Sigmoid colon (tissue), 7 donors: ENCODE measurements around the gene GIMAP5. TPM values are rescaled to one million over a fixed set of nuclear protein-coding genes. Genes with fewer than 3 reads are reported as not detected.

Experiments used
- DNase-seq: peaks from one replicate; pipeline ENCODE4 v3.0.0-alpha.2; 2019
- H3K27ac ChIP-seq, 4 donors: fragments of 200-600 bp; sonication (generic); one replicate each; pipeline ENCODE4 v1.5.1; 2016 to 2019; ENCODE audit warnings: mild to moderate bottlenecking in 1 of 4
- H3K27me3 ChIP-seq, 3 donors: fragments of 200-600 bp; sonication (generic); one replicate each; pipeline ENCODE4 v1.5.1; 2019; ENCODE audit warnings: mild to moderate bottlenecking in 1 of 3
- H3K36me3 ChIP-seq, 4 donors: fragments of 200-600 bp; sonication (generic); one replicate each; pipeline ENCODE4 v1.5.1; 2016 to 2019
- H3K4me1 ChIP-seq, 4 donors: fragments of 200-600 bp; sonication (generic); one replicate each; pipeline ENCODE4 v1.5.1; 2017 to 2019
- H3K4me3 ChIP-seq, 4 donors: fragments of 200-600 bp; sonication (generic); one replicate each; pipeline ENCODE4 v1.5.1; 2017 to 2019; ENCODE audit warnings: mild to moderate bottlenecking in 2 of 4, moderate library complexity in 1 of 4
- H3K9me3 ChIP-seq, 4 donors: fragments of 200-600 bp in 3 of 4; sonication (generic) in 3 of 4; one replicate each; pipeline versions ENCODE4 v1.5.1 to v1.6.1; 2013 to 2019
- EP300 ChIP-seq, 4 donors: sonication (generic); formaldehyde crosslinking; IDR thresholded peaks; one replicate each; pipeline ENCODE4 v1.6.1; 2017; ENCODE audit warnings: antibody characterized with exemption in 4 of 4
- POLR2A ChIP-seq, 2 donors: fragments of 450-650 bp; IDR thresholded peaks; one replicate each; pipeline ENCODE4 v1.6.1; 2016; ENCODE audit warnings: antibody characterized with exemption in 2 of 2, mild to moderate bottlenecking in 2 of 2, moderate library complexity in 2 of 2
- POLR2AphosphoS5 ChIP-seq, 4 donors: sonication (generic); formaldehyde crosslinking; IDR thresholded peaks; one replicate each; pipeline ENCODE4 v1.6.1; 2017; ENCODE audit warnings: antibody characterized with exemption in 4 of 4
- WGBS, 2 donors: extraction: QIAGEN DNeasy Blood & Tissue Kit; methylation state at CpG; one replicate each; pipeline ENCODE4 v1.1.7; 2013; 5-methylcytosine and 5-hydroxymethylcytosine counted together
- intact Hi-C: fragments of 100-400 bp; cut with DNase I; formaldehyde crosslinking; loops from one replicate; pipeline ENCODE4 v1.15.1; 2023
- polyA plus RNA-seq, 3 donors: library from polyadenylated mRNA; stranded (reverse); fragments of 200-250 nt; gene quantifications; one replicate each; pipeline ENCODE4 v1.2.3, GENCODE V29; 2013
- total RNA-seq, 4 donors: library from RNA; depleted of rRNA; stranded (reverse); fragments of >200 nt; gene quantifications; one replicate each; pipeline ENCODE4 v1.1.0, GENCODE V29; 2016
- TF ChIP-seq, protein P1 (sequence below), 4 experiments: fragments of 450-650 bp in 3 of 4; fragments of 200-600 bp in 1 of 4; IDR thresholded peaks; one replicate each; pipeline ENCODE4 v1.5.1; 2016 to 2019; ENCODE audit warnings: antibody characterized with exemption in 4 of 4, mild to moderate bottlenecking in 3 of 4, moderate library complexity in 2 of 4
- donor health status: healthy with polysubstance abuse.
- donor health status: Bipolar disorder and iron deficiency.
- donor health status: healthy.

GIMAP5 gene
- total and polyA plus RNA-seq, 7 donors = 7.9 to 39.4 (median 17.7) TPM

- H3K9me3 ChIP-seq = peaks cover 0 to 5% (median 1%) of the 10 kb centered on the region in 4 donors
- no peaks in the 10 kb centered on the region for H3K36me3 ChIP-seq
- H3K27me3 ChIP-seq = no peaks in the 10 kb centered on the region
- H3K27ac ChIP-seq = no peak overlapping the region
- no peaks in the 10 kb centered on the region for H3K4me1 ChIP-seq
- no peak overlapping the region for H3K4me3 ChIP-seq
- WGBS, 2 donors = 19 to 67% methylated on average over 3 of the region's 3 CpGs
- no peak for TF ChIP-seq POLR2AphosphoS5 (IDR thresholded peaks at IDR 0.05)
- no peak for TF ChIP-seq EP300 (IDR thresholded peaks at IDR 0.05)
- TF ChIP-seq, protein P1, sequence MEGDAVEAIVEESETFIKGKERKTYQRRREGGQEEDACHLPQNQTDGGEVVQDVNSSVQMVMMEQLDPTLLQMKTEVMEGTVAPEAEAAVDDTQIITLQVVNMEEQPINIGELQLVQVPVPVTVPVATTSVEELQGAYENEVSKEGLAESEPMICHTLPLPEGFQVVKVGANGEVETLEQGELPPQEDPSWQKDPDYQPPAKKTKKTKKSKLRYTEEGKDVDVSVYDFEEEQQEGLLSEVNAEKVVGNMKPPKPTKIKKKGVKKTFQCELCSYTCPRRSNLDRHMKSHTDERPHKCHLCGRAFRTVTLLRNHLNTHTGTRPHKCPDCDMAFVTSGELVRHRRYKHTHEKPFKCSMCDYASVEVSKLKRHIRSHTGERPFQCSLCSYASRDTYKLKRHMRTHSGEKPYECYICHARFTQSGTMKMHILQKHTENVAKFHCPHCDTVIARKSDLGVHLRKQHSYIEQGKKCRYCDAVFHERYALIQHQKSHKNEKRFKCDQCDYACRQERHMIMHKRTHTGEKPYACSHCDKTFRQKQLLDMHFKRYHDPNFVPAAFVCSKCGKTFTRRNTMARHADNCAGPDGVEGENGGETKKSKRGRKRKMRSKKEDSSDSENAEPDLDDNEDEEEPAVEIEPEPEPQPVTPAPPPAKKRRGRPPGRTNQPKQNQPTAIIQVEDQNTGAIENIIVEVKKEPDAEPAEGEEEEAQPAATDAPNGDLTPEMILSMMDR (IDR thresholded peaks at IDR 0.05) = no peak
- TF ChIP-seq POLR2A (IDR thresholded peaks at IDR 0.05) = no peak
- DNase-seq = no peak
- intact Hi-C loops = no loop called here
Observed at GRCh38 chr7:150727381-150727780, 9.8 kb upstream of the GIMAP5 start.

- Histone ChIP-seq H3K4me3 (no peak overlapping the region), H3K4me1 (no peaks in the 10 kb centered on the region), H3K27me3 (no peaks in the 10 kb centered on the region), H3K27ac (no peak overlapping the region), H3K36me3 (no peaks in the 10 kb centered on the region), H3K9me3 (peaks cover 0 to 5% (median 1%) of the 10 kb centered on the region in 4 donors)
- no peak for TF ChIP-seq POLR2AphosphoS5 (IDR thresholded peaks at IDR 0.05)
- TF ChIP-seq EP300 (IDR thresholded peaks at IDR 0.05) = no peak
- TF ChIP-seq, protein P1 (IDR thresholded peaks at IDR 0.05) = no peak
- no peak for TF ChIP-seq POLR2A (IDR thresholded peaks at IDR 0.05)
- no peak for DNase-seq
- intact Hi-C loops = no loop called here
Observed at GRCh38 chr7:150728011-150728410, 9.2 kb upstream of the GIMAP5 start.

DNA sequence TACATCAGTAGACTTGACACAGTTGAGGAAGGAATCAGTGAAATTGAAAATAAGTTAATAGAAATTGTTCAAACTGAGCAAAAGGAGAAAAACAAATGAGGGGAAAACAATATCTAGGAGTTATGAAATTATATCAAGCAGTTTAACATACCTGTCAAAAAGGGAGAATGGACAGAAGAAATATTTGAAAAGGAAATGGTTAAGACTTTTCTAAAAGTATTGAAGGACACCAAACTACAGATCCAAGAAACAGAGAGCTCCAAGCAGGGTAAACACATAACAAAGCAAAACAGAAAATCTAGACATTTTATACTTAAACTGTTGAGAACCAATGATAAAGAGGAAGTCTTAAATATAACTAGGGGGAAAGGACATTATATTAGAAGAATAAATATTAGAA lies 8.6 kb upstream of the GIMAP5 start:
- H3K9me3 ChIP-seq = peaks cover 0 to 5% (median 1%) of the 10 kb centered on the region in 4 donors
- TF ChIP-seq POLR2AphosphoS5 (IDR thresholded peaks at IDR 0.05) = no peak
- TF ChIP-seq, protein P1 (IDR thresholded peaks at IDR 0.05) = no peak
- no peak for TF ChIP-seq EP300 (IDR thresholded peaks at IDR 0.05)
- TF ChIP-seq POLR2A (IDR thresholded peaks at IDR 0.05) = no peak
- intact Hi-C loops = no loop called here
- no peak overlapping the region for H3K27ac ChIP-seq
- H3K27me3 ChIP-seq = no peaks in the 10 kb centered on the region
- H3K4me3 ChIP-seq = no peak overlapping the region
- H3K4me1 ChIP-seq = no peaks in the 10 kb centered on the region
- DNase-seq = no peak
- H3K36me3 ChIP-seq = no peaks in the 10 kb centered on the region

GRCh38 chr7:150731916-150732315 lies 5.3 kb upstream of the GIMAP5 start:
- Histone ChIP-seq H3K9me3 (peaks cover 0 to 3% (median 0%) of the 10 kb centered on the region in 4 donors), H3K36me3 (no peaks in the 10 kb centered on the region), H3K4me3 (no peak overlapping the region), H3K27ac (no peak overlapping the region), H3K4me1 (no peaks in the 10 kb centered on the region), H3K27me3 (no peaks in the 10 kb centered on the region)
- DNase-seq = no peak
- intact Hi-C loops = no loop called here
- WGBS, 2 donors = 60 to 87% methylated on average over 1 of the region's 1 CpG
- no peak for TF ChIP-seq EP300 (IDR thresholded peaks at IDR 0.05)
- TF ChIP-seq POLR2A (IDR thresholded peaks at IDR 0.05) = no peak
- no peak for TF ChIP-seq POLR2AphosphoS5 (IDR thresholded peaks at IDR 0.05)
- TF ChIP-seq, protein P1 (IDR thresholded peaks at IDR 0.05) = no peak

- Histone ChIP-seq H3K4me1 (no peaks in the 10 kb centered on the region), H3K27ac (no peak overlapping the region), H3K36me3 (no peaks in the 10 kb centered on the region), H3K9me3 (no peaks in the 10 kb centered on the region), H3K4me3 (no peak overlapping the region), H3K27me3 (no peaks in the 10 kb centered on the region)
- 76 to 84% methylated on average over 5 of the region's 5 CpGs for WGBS, 2 donors
- TF ChIP-seq, protein P1 (IDR thresholded peaks at IDR 0.05) = no peak
- TF ChIP-seq EP300 (IDR thresholded peaks at IDR 0.05) (no peak), POLR2AphosphoS5 (IDR thresholded peaks at IDR 0.05) (no peak), POLR2A (IDR thresholded peaks at IDR 0.05) (no peak)
- intact Hi-C loops = no loop called here
- DNase-seq = no peak
Observed at GRCh38 chr7:150732786-150733481, 4.3 kb upstream of the GIMAP5 start.
